Vagina (tissue), 2 donors: ENCODE results near the gene SNAP91. TPM values are rescaled to one million over a fixed set of nuclear protein-coding genes. Genes with fewer than 3 reads are reported as not detected.
"Not testable (repeated sequence)": the region's sequence is repeated elsewhere in the genome, so short reads cannot be mapped to it uniquely, and the experiment has no call there.

ENCODE experiments used
- DNase-seq, 2 donors: peaks; one replicate each; pipeline ENCODE4 v3.0.0-alpha.2; 2017; ENCODE audit errors: extremely low spot score in 2 of 2
- H3K27ac ChIP-seq: fragments of 200-600 bp; sonication (generic); one replicate; pipeline ENCODE4 v1.5.1; 2019
- H3K27me3 ChIP-seq: fragments of 200-600 bp; sonication (generic); one replicate; pipeline ENCODE4 v1.5.1; 2019
- H3K36me3 ChIP-seq, 2 donors: fragments of 200-600 bp; sonication (generic); one replicate each; pipeline ENCODE4 v1.5.1; 2017 to 2019
- H3K4me1 ChIP-seq: fragments of 200-600 bp; sonication (generic); one replicate; pipeline ENCODE4 v1.5.1; 2019
- H3K4me3 ChIP-seq, 2 donors: fragments of 200-600 bp; sonication (generic); 1 replicate in 1 of 2; 2 replicates in 1 of 2; pipeline ENCODE4 v1.5.1; 2016 to 2019
- H3K9me3 ChIP-seq: fragments of 200-600 bp; sonication (generic); one replicate; pipeline ENCODE4 v1.5.1; 2019
- POLR2A ChIP-seq, 2 donors: fragments of 450-650 bp; IDR thresholded peaks; one replicate each; pipeline ENCODE4 v1.6.1; 2017; ENCODE audit warnings: antibody characterized with exemption in 2 of 2, mild to moderate bottlenecking in 2 of 2, moderate library complexity in 2 of 2
- POLR2AphosphoS5 ChIP-seq, 2 donors: sonication (generic); formaldehyde crosslinking; IDR thresholded peaks; one replicate each; pipeline ENCODE4 v1.9.0; 2017; ENCODE audit warnings: antibody characterized with exemption in 2 of 2, mild to moderate bottlenecking in 2 of 2, low read depth in 1 of 2; ENCODE audit not compliant: insufficient read depth in 1 of 2
- intact Hi-C: fragments of 100-400 bp; cut with DNase I; formaldehyde crosslinking; loops from one replicate; pipeline ENCODE4 v1.15.1; 2023
- total RNA-seq: library from RNA; depleted of rRNA; stranded (reverse); fragments of >200 nt; gene quantifications from one replicate; pipeline ENCODE4 v1.2.3, GENCODE V29; 2016
- TF ChIP-seq, protein P1 (sequence below), 3 experiments: fragments of 450-650 bp in 2 of 3; fragments of 200-600 bp in 1 of 3; sonication (generic) in 1 of 3; IDR thresholded peaks; one replicate each; pipeline ENCODE4 v1.5.1; 2017 to 2019; ENCODE audit warnings: antibody characterized with exemption in 3 of 3, mild to moderate bottlenecking in 2 of 3, moderate library complexity in 2 of 3

Gene SNAP91
- total RNA-seq, 1 donor from 2014 or later = 4.7 TPM

DNA sequence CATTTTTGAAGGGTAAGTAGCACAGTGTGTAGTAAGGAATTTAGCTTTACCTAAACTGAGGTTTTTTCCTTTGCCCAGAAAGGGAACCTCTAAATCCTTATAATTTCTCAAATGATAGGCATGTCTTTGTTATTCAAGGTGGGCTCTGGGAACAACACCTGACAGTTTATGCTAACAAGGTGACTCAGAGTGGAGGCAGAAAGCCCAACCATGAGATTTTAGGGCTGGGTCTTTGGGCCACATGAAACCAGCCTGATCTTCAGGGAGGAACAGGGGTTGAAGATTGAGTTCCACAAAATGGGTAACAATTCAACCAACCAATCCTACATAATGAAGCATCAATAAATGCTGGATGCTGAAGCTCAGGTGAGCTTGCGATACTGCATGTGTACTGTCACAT is 149.9 kb downstream of the SNAP91 start:
- no peak for DNase-seq
- Histone ChIP-seq H3K9me3 (no peaks in the 10 kb centered on the region), H3K36me3 (no peaks in the 10 kb centered on the region), H3K4me3 (no peak overlapping the region), H3K4me1 (no peaks in the 10 kb centered on the region), H3K27me3 (no peaks in the 10 kb centered on the region), H3K27ac (no peak overlapping the region)
- TF ChIP-seq, protein P1, sequence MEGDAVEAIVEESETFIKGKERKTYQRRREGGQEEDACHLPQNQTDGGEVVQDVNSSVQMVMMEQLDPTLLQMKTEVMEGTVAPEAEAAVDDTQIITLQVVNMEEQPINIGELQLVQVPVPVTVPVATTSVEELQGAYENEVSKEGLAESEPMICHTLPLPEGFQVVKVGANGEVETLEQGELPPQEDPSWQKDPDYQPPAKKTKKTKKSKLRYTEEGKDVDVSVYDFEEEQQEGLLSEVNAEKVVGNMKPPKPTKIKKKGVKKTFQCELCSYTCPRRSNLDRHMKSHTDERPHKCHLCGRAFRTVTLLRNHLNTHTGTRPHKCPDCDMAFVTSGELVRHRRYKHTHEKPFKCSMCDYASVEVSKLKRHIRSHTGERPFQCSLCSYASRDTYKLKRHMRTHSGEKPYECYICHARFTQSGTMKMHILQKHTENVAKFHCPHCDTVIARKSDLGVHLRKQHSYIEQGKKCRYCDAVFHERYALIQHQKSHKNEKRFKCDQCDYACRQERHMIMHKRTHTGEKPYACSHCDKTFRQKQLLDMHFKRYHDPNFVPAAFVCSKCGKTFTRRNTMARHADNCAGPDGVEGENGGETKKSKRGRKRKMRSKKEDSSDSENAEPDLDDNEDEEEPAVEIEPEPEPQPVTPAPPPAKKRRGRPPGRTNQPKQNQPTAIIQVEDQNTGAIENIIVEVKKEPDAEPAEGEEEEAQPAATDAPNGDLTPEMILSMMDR (IDR thresholded peaks at IDR 0.05) = no peak
- TF ChIP-seq POLR2A (IDR thresholded peaks at IDR 0.05) (no peak), POLR2AphosphoS5 (IDR thresholded peaks at IDR 0.05; ENCODE audit: insufficient read depth in 1 of 2, low read depth in 1 of 2) (no peak)
- intact Hi-C loops = no loop called here

DNA sequence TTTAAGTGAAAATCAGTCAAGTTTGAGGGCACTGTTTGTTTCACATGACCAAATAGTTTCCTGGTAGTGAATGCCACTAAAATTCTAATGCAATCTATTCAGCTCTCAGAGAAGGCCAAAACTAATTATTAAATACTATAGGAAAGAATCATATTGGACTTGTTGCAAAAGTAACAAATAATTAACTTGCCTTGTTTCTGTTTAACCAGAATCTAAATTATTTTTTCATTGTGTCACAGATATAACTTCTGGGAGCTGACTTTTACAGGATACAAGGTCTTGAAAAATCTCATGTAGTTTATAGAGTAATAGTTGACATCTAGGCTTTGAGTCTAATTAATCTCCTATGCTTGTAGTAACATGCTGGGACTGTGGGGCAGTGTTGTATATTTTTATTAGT is 152.0 kb downstream of the SNAP91 start:
- H3K4me1 ChIP-seq = no peaks in the 10 kb centered on the region
- intact Hi-C loops = no loop called here
- H3K9me3 ChIP-seq = no peaks in the 10 kb centered on the region
- H3K36me3 ChIP-seq = no peaks in the 10 kb centered on the region
- TF ChIP-seq POLR2A (IDR thresholded peaks at IDR 0.05) (no peak), POLR2AphosphoS5 (IDR thresholded peaks at IDR 0.05; ENCODE audit: insufficient read depth in 1 of 2, low read depth in 1 of 2) (no peak)
- TF ChIP-seq, protein P1 (IDR thresholded peaks at IDR 0.05) = no peak
- H3K27me3 ChIP-seq = no peaks in the 10 kb centered on the region
- DNase-seq = no peak
- H3K4me3 ChIP-seq = no peak overlapping the region
- H3K27ac ChIP-seq = no peak overlapping the region

DNA sequence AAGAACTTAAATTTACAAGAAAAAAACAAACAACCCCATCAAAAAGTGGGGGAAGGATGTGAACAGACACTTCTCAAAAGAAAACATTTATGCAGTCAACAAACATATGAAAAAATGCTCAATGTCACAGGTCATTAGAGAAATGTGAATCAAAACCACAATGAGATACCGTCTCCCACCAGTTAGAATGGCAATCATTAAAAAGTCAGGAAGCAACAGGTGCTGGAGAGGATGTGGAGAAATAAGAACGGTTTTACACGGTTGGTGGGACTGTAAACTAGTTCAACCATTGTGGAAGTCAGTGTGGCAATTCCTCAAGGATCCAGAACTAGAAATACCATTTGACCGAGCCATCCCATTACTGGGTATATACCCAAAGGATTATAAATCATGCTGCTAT is 157.2 kb downstream of the SNAP91 start:
- DNase-seq, H3K4me3 ChIP-seq, H3K4me1 ChIP-seq, H3K27ac ChIP-seq, H3K36me3 ChIP-seq, intact Hi-C loops, H3K27me3 ChIP-seq, H3K9me3 ChIP-seq: not testable (repeated sequence)

DNA sequence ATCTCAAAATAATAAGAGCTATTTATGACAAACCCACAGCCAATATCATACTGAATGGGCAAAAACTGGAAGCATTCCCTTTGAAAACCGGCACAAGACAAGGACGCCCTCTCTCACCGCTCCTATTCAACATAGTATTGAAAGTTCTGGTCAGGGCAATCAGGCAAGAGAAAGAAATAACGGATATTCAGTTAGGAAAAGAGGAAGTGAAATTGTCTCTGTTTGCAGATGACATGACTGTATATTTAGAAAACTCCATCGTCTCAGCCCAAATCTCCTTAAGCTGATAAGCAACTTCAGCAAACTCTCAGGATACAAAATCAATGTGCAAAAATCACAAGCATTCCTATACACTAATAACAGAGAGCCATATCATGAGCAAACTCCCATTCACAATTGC is 158.4 kb downstream of the SNAP91 start:
- H3K4me1 ChIP-seq, H3K9me3 ChIP-seq, H3K27me3 ChIP-seq, intact Hi-C loops, H3K4me3 ChIP-seq, H3K36me3 ChIP-seq, H3K27ac ChIP-seq, DNase-seq: not testable (repeated sequence)

DNA sequence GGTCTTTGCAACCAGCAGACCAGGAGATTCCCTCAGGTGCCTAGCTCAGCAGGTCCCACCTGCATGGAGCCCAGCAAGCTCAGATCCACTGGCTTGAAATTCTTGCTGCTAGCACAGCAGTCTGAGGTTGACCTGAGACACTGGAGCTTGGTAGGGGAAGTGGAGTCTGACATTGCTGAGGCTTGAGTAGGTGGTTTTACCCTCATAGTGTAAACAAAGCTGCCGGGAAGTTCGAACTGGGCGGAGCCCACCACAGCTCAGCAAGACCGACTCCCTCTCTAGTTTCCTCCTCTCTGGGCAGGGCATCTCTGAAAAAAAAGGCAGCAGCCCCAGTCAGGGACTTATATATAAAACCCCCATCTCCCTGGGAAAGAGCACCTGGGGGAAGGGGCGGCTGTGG is 162.3 kb downstream of the SNAP91 start:
- DNase-seq = no peak
- Histone ChIP-seq H3K9me3 (no peaks in the 10 kb centered on the region), H3K36me3 (no peaks in the 10 kb centered on the region), H3K27me3 (no peaks in the 10 kb centered on the region), H3K4me1 (no peaks in the 10 kb centered on the region), H3K27ac (no peak overlapping the region), H3K4me3 (no peak overlapping the region)
- TF ChIP-seq POLR2AphosphoS5 (IDR thresholded peaks at IDR 0.05; ENCODE audit: insufficient read depth in 1 of 2, low read depth in 1 of 2) (no peak), POLR2A (IDR thresholded peaks at IDR 0.05) (no peak)
- TF ChIP-seq, protein P1 (IDR thresholded peaks at IDR 0.05) = no peak
- intact Hi-C loops = no loop called here

DNA sequence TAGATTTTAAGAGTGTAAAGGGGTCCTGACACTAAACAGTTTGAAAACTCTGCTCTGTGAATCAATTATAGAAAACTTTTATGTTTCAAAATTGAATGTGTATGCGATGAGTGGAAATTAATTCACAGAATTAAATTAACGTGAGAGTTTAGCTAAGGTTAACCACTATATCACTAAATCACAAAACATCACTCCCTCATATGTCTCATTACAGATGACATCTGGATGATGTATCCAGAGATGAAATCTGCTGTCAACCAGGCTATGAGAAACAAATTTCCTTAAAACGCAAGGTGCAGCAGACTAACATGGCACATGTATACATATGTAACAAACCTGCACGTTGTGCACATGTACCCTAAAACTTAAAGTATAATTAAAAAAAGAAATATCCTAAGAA is 169.2 kb downstream of the SNAP91 start:
- no peaks in the 10 kb centered on the region for H3K36me3 ChIP-seq
- intact Hi-C loops = no loop called here
- TF ChIP-seq POLR2A (IDR thresholded peaks at IDR 0.05) = no peak
- TF ChIP-seq, protein P1 (IDR thresholded peaks at IDR 0.05) = no peak
- TF ChIP-seq POLR2AphosphoS5 (IDR thresholded peaks at IDR 0.05; ENCODE audit: insufficient read depth in 1 of 2, low read depth in 1 of 2) = no peak
- H3K27ac ChIP-seq = no peak overlapping the region
- H3K4me1 ChIP-seq = no peaks in the 10 kb centered on the region
- DNase-seq = no peak
- H3K4me3 ChIP-seq = no peak overlapping the region
- no peaks in the 10 kb centered on the region for H3K27me3 ChIP-seq
- no peaks in the 10 kb centered on the region for H3K9me3 ChIP-seq
